HG02588 (cell line): ENCODE data around the gene CXCR6.

Source experiments
- ATAC-seq: cut with Tn5 transposase; IDR thresholded peaks from one replicate; pipeline ENCODE4 v1.9.1; 2021; ENCODE audit warnings: mild to moderate bottlenecking, moderate library complexity; ENCODE audit not compliant: unreplicated experiment

Gene CXCR6

DNA sequence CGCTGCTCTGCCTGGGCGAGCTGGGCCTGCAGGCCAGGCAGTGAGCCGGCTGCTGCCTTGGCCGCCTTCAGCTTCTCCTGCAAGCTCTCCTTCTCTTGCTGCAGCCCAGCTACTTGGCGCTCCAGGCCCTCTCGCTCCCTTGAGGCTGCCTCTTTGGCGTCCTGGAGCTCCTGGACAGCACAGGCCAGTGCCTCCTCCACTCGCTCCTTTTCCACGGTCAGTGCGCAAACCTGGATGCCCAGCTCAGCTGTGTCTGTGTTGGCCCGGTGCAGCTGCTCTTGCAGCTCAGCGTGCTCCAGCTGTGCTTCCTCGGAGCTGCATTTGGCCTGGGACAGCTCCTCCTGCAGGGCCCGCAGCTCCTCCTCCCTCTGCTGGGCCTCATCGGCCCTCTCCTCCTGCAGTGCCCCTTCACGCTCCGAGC, 23.1 kb downstream of the CXCR6 start:
- no peak for ATAC-seq

DNA sequence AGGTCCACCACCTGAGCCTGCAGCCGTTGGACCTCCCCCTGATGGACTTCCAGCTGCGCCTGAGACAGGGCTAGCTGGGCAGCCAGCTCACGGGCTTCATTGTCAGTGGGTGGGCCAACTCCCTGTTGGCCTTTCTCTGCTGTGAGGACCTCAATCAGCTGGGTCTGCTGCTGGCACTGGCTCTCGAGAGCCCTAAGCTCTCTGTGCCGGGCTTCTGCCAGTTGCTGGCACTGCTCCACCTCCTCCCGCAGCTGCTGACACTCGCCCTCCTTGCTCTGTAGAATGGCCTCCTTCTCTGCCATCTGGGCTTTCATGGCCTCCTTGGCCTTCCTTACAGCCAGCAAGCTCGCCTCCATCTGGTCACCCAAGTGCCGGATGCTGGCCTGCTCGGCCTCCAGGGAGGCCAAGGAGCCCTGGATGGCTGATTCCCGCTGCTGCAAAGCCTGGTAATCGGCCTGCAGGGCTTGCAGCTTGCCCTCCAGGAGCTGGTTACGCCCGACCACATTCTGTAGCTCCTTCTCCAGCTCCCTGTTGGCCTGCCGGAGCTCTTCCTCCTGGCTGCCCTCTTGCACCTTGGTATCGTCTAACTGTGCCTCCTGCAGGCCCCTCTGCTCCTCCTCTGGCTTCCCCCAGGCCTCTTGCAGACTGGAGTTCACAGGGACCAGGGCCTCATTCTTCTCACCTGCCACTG, 23.8 kb downstream of the CXCR6 start:
- ATAC-seq, result no peak

DNA sequence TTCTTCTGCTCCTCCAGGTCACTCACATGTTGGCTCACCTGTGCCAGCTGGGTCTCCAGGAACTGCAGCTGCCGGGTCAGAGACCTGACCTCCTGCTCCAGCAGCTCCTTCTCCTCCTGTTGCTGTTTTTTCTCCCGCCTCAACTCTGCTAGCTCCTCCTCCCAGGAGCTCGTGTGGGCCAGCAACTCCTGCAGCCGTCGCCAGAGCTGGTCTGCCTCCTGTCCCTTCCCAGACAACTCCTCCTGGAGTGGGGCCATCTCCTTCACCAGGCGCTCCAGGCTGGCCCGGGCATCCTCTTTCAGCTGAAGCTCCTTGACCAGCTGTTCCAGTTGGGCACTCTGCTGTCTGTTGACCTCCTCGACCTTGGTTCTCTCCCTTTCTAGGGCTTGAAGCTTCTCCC, 24.5 kb downstream of the CXCR6 start:
- ATAC-seq, result no peak

DNA sequence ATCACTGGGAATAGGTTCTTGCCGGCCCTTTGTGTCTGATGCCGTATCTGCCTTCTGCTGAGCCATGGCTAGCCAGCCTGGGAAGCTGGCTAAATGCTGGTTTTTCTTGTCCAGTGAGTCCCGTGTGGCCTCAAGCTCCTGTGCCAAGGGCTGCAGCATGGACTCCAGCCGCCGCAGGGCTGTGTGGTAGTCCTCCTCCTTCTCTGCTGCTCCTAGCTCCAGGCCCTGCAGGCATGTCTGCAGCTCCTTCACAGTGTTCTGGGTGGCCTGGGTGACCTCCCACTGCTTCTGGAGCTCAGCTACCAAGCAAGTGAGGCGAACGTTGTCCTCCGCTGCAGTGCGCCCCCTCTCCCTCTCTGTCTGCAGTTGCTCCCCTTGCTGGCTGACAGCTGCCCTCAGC, 24.9 kb downstream of the CXCR6 start:
- ATAC-seq, result no peak

DNA sequence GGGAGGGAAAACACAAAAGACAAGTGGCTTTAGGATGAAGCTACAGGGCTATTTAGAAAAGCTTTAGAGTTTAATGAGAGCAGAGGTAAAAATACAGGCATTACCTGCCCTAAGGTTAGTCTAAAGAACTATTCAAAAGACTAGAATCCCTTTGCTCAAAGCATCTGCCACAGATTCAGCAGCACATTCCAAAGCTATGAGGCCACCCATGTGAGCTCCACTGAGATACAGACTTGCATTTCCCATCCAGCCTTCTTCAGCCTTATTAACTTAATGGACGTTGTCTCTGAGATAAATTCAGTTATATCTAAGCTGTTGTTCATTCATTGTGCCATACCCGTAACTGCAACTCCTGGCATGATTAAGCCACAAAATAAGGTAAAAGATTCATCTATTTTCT, 25.4 kb downstream of the CXCR6 start:
- ATAC-seq, result no peak

DNA sequence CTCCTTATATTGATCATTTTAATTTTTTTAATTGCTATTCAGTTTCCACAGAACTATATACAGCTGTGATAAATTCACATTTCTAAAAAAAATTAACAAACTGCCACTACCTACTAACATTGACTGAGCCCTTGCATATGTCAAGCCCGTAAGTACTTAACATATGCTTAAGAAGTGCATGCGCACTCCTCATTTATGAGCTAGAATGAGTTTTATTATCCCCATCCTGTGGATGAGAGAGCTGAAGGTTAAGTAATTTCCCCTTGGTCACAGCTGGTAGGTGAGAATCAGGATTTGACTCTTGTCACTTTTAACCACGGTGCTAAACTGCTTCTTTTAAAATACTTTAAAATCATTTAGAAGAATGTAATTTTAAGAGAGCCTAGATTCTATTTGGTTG, 25.9 kb downstream of the CXCR6 start:
- ATAC-seq, result no peak

DNA sequence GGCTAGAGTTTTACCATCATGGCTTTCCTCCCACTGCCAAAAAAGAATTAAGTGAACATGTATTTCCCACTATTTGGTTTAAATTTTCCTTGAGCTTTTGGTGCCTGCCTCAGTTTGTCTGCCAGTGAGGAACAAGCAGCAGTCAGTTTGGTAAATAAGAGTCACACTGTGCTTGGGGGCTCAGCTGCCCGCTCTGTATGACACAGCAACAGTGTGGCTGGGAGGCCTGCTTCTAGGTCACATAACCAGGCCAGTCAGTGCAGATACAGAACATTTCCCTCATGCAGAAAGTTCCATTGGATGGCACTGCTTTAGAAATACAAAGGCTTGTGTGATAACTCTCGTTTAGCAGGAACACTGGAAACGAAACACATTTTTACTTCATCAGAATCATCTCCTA, 26.7 kb downstream of the CXCR6 start:
- no peak for ATAC-seq

DNA sequence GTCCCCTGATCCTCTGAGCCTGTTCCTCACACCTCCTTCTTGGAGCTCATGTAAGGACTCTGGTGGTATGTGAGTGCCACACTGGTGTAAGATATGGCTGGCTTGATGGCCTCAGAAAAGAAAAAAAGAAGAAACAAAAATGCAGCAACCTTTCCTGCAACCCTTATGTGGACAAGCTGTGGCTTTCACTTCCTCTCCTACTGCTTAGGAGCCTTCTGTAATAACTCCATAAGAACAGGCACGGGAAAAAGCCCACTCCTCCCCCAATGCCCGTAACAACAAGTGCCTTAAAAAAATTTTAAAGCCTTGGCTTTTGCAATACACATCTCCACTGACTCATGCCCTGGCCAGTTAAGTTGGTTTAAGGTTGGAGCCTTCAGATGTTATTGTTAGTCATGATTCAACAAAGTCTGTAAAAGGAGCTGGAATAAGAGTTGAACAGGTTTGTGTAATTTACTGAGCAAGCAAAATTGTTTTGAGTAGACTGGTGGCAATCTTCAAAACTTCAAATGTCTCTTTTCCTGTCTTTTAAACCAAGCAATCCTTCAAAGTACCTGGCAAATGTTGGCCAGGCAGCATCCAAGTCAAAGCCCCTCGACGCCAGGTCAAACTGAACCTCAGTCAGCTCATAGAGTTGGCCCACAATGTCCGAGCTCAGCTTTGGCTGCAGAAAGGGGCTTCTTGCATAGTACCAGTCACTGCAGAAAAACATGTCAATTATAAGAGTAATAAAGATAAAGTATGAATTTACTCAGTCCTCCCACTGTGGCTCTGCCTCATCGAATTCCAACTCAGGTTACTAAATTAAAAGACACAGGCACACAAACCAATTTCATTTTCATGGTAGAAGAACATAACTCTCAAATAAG, 29.5 kb downstream of the CXCR6 start:
- no peak for ATAC-seq

DNA sequence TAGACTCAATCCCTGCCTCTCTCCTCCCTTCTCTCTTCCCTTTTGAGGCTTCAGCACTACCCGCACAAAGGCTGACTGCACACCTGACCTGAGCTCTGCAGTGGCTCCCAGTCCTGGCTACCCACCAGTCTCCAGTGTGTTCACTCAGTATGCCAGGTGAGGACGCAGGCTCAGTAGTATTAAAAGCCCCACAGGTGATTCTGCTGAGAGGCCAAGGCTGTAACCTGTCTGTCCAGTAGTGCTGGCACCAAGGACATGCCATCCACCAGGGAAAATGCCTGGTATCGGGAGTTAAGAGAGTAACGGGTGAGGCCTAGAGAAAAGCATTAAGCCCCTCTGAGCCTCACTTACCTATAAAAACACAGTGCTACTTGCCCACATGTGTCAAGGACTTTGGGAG, 31.4 kb downstream of the CXCR6 start:
- ATAC-seq, result no peak

DNA sequence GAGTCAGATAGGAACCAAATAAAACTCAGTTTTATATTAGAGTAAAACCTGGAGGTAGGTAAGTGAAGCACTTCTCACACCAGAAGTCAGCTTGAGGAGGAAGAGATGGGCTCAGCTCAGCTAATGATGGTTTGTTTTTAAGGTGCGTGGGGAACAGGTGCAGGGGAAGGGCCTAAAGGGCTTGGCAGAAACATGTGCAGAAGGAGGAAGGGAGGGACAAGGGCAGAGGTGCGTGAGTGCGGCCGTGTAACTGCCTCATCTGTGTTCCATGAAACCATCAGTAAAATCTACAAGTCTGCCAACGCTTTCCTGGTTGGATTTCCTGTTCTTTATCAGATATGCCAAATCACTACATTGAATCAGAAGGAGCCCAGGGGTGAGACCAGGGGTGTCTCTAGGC, 32.4 kb downstream of the CXCR6 start:
- ATAC-seq, result no peak

DNA sequence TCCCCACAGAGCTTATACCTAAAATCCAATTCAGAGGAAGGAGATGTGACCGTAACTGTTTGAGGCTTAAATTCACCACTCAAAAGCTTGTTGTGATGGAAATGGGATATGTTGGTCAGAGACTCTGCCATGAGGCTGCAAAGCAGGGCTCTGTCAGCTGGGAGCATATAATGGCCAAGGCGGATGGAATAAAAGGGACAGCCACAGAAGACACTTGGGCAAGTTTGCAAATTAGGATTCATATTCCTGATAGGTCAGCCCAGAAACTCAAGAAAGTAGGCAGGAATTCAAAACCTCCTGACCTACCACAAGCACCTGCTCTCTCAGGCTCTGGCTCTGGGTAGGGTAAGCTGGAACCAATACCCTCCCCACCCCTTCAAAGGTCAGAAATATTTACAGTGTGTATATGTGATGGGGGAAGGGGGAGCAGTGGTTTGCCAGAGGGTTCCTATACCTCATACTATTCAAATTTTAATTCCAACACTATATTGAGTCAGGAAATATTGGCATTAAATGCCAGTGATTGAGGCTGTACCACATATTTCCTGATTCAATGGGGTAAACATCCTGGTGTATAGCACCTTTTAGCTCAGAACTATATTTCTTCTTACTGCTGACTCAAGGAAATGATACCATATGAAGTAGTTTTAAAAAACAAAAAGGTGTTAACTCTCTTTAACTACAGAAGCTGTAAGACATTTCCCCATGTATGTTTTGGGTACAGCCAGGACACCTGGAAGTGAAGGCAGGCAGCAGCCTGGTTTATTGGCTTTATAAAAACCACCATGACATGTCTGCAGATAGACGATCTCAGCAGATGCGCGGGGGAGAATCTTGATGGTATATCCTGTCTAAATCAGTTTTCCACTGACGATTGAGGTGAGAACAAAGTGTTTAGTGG, 33.2 kb downstream of the CXCR6 start:
- ATAC-seq, result no peak

DNA sequence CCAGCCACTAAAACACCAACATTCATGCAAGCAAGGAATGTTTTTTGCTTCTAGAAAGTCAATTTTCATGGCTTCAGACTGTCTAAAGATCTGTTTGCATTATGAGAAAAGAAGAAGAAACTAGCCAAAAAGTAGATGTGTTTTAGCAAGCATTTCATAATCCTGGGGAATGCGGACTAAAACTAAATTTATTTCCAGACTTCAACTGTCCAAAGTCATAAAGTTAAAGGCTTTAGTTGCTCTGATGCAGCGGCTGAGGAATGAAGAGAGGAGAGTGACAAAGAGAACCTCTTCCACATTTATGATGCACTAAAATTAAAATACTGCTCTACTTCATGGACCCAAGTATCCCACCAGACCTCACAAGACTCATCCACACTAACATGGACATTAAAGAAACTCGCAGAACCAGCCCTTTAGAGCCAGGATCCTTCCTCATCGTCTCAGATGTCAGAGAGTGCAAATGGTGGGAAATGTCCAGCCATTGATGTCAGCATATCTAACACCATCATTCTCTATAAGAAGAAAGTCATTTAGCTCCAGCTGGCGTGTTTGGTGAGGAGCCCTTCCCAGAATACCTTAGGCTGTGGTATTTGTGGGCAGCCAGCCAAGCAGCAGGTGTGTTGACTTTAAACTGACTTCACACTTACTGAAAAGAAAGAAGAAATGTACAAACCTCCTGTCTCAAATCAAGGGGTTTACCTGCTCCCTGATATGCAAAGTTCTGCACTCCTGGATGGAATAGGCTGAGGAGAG, 34.9 kb downstream of the CXCR6 start:
- ATAC-seq, result no peak

DNA sequence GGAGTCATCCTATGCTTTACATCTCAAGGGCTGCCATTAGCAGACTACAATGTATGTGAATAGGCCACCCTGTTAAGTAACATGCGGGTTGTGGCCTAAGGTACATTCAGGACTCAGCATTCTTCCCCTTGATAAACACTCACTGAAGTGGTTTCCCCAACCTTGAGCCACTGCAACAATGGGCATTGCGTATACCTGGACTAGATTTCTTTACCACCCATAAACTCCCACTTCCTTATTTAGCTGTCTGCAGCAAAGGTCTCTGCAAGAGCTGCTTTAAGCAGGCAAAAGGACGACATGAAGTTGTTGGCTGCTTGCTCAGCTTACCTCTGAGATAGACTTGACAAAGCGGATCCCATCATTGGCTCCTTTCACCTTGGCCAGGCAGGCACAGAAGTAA, 36.1 kb downstream of the CXCR6 start:
- no peak for ATAC-seq

DNA sequence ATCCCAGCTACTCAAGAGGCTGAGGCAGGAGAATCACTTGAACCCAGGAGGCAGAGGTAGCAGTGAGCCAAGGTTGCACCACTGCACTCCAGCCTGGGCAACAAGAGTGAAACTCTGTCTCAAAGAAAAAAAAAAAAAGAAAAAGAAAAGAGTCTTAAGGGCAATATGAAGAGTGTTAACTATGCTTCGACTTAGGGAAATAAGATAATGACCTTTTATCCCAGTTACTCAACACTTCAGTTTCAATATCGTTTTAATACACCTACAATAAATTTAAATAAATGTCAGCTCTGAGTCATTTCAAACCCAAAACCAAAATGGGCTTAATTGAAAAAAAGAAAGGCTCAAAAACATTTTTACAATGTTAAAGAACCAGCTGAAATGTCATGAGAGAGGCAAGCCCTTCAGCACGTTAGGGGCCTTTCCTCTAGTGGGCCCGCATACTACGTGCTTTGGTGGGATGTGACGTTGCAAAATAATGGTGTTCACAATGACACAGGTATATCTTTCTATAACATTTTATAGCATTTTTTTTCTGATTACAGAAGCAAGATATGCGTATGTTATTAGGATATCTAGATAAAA, 37.1 kb downstream of the CXCR6 start:
- ATAC-seq, result no peak

DNA sequence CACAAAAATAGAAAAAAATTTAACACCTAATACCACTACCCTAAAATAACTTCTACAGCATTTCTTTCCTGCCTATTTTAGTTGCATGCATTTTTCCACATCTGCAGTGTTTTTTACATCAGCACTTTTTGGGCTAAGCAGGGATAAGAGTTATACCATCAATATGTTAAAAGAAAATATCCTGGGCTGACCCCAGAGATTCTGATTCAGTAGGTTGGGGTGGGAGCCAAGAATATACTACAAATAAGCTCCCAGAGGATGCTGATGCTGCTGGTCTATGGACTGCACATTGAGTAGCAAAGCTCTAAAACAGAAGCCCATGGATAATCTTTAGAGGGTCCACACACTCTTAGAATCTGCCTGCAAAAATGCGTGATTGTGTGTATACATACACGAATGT, 37.6 kb downstream of the CXCR6 start:
- ATAC-seq, result no peak

DNA sequence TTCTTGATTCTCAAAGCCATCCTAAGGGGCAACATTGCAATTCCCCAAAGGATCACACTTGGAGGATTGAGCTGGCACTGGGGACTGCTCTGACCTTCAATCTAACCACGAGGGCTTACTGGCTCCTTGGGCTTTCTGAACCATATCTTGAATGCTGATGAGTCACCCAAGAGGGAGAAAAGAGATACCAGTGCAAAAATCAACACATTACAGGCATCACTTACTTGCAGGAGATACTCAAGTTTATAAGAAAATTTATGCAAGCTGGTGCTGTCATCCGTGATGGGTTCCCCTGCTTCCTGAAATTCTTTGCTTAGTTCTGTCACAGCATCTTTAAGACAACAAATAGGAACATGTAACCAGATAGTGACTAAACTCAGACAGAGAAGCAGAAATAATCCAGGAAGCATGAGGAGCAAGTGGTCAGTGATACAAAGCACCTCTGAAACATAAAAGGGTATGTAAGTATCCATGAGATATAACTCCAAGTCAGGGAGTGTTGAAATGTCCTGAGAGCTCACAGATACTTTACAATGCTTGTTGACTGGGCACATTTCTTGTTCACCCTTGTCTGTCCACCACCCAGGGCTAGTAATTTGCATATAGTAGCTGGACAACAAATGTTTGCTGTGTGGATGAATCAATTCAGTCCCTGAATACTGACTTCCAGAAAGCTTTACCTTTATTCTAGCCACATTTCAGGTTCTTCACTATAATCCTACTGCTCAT, 38.2 kb downstream of the CXCR6 start:
- no peak for ATAC-seq

DNA sequence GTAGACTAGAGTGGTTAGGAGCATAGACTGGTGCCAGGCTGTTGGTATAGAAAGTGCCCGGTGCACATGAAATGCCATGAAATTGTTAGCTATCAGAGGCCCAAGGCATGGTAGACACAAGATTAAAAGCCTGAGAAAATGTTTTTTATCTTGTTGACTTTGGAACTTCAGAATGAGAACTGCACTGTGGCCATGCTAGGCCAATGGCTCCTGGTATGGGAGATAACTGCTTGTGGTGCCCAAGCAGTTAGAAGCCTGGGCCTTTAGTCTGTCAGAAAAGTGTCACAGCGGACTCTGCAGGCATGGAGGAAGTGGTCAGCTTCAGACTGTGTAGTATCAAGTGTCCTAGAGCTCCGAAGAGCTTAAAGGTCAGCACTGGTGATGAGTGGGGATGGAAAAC, 40.5 kb downstream of the CXCR6 start:
- no peak for ATAC-seq

DNA sequence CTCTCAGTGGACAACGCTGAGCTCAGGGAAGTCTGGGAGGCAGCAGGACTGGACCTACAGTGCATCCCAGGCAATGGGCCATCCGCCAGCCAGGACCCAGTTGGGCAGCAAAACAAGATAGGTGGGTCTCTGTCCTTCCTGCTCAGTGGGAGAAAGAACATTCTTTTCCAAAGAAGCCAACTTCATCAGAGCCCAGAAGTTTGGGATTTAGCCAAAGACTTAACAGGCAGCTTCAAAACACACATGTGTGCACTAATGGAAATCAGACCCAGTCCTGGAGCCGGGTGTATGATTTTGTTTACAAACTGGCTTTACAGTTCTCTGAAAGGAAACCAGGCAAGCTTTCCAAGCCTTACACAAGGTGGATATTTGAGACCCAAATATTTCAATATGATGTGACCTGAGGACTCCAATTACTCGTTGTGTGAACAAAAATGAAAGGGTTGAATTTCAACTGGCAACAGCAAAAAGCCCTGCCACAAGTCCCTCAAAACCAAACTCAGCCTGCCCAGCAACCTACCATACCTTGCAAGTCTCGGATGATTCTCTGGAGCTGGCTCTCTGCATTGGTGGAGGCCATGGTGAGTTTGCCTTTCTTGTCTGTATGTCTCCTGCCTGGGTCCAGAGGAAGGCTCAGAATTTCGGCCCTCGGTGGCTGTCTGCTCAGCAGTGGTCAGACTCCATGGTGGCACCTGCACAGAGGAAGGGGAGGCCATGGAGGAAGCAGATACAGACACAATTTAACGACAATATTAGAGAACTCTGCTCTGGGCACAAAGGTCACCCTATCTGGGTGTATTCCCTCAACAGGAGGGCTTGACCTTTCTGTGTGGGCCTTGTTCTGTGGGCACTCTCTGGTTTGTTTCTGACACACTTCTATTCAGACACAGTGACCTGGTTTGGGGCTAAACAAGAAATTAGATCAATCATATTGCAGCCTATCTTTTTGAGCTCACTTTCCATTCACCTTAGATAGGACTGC, 41.4 kb downstream of the CXCR6 start:
- ATAC-seq, result no peak
